Nephron progenitor cell (in vitro differentiated cells): ENCODE measurements around the gene SMCO3.

Source experiments
- DNase-seq: peaks from one replicate; pipeline ENCODE4 v3.0.0; 2021
- H3K27ac Mint-ChIP-seq: 2 replicates; pipeline ENCODE4 v1.8.0; 2021; ENCODE audit warnings: mild to moderate bottlenecking, moderate library complexity, mixed read lengths
- H3K27me3 Mint-ChIP-seq: 2 replicates; pipeline ENCODE4 v1.8.0; 2021; ENCODE audit warnings: mild to moderate bottlenecking, low read depth, mixed read lengths; ENCODE audit not compliant: poor library complexity
- H3K36me3 Mint-ChIP-seq: 2 replicates; pipeline ENCODE4 v1.8.0; 2021; ENCODE audit warnings: low read depth, mixed read lengths
- H3K4me1 Mint-ChIP-seq: 2 replicates; pipeline ENCODE4 v1.8.0; 2021; ENCODE audit warnings: mixed read lengths
- H3K4me3 Mint-ChIP-seq: 2 replicates; pipeline ENCODE4 v1.8.0; 2021; ENCODE audit warnings: mild to moderate bottlenecking, moderate library complexity, mixed read lengths
- H3K9me3 Mint-ChIP-seq: 2 replicates; pipeline ENCODE4 v1.8.0; 2021; ENCODE audit warnings: mild to moderate bottlenecking, moderate library complexity, mixed read lengths
- TF ChIP-seq, protein P1 (sequence below): fragments of 200-600 bp; sonication (generic); IDR thresholded peaks from 2 replicates; pipeline ENCODE4 v1.5.0; 2021; ENCODE audit warnings: antibody characterized with exemption

The SMCO3 gene

DNA sequence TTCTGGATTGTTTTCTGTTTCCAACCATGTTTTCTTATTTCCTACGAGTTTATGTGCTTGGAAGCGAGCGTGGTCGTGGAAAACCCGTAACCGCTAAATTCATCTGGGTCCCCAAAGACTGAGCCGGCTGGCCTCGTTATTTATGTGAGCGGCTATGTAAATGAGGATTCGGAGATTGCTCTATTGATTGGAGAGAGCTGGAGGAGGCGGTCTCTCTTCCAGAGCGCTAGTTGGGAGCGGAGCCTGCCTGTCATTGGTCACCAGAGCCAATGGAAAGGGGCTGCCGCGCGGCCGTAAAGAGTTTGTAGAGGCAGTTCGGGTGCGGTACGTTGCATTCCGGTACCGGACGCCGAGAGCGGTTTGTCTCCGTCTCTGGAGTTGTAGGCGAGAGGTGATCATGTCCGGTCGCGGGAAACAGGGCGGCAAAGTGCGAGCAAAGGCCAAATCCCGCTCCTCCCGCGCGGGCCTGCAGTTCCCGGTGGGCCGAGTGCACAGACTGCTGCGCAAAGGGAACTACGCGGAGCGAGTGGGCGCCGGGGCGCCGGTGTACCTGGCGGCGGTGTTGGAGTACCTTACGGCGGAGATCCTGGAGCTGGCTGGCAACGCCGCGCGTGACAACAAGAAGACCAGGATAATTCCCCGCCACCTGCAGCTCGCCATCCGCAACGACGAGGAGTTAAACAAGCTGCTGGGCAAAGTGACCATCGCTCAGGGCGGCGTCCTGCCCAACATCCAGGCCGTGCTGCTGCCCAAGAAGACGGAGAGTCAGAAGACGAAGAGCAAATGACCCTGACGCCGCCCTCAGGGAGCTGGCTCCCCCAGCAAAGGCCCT is 39.7 kb downstream of the SMCO3 start:
- Mint-ChIP-seq H3K4me3 (peak overlapping the region; percentile 99), H3K4me1 (peaks cover 63% of the 10 kb centered on the region), H3K27me3 (peaks cover 6% of the 10 kb centered on the region), H3K27ac (peak overlapping the region; percentile 99), H3K9me3 (peaks cover 4% of the 10 kb centered on the region), H3K36me3 (no peaks in the 10 kb centered on the region)
- TF ChIP-seq, protein P1, sequence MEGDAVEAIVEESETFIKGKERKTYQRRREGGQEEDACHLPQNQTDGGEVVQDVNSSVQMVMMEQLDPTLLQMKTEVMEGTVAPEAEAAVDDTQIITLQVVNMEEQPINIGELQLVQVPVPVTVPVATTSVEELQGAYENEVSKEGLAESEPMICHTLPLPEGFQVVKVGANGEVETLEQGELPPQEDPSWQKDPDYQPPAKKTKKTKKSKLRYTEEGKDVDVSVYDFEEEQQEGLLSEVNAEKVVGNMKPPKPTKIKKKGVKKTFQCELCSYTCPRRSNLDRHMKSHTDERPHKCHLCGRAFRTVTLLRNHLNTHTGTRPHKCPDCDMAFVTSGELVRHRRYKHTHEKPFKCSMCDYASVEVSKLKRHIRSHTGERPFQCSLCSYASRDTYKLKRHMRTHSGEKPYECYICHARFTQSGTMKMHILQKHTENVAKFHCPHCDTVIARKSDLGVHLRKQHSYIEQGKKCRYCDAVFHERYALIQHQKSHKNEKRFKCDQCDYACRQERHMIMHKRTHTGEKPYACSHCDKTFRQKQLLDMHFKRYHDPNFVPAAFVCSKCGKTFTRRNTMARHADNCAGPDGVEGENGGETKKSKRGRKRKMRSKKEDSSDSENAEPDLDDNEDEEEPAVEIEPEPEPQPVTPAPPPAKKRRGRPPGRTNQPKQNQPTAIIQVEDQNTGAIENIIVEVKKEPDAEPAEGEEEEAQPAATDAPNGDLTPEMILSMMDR: no peak
- DNase-seq: peak; percentile 88

DNA sequence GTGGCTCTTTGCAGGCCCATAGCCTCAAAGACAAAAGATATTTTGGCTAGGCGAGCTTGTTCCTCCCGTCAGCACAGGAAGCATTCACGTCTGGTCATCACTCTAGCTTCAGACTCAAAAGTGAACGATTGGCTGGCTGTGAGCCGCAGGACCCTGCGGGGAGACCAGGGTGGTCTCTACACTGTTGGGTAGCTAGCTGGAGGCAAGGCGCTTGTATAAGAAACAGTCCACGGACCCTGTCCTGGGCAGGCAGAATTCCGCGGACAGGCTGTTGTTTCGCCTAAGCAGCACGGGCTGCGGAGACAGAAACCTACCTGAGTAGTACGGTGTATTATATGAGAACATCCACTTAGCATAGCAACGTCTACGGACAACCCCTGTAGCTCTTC is 40.3 kb downstream of the SMCO3 start:
- H3K27ac Mint-ChIP-seq: peak overlapping the region; percentile 99

DNA sequence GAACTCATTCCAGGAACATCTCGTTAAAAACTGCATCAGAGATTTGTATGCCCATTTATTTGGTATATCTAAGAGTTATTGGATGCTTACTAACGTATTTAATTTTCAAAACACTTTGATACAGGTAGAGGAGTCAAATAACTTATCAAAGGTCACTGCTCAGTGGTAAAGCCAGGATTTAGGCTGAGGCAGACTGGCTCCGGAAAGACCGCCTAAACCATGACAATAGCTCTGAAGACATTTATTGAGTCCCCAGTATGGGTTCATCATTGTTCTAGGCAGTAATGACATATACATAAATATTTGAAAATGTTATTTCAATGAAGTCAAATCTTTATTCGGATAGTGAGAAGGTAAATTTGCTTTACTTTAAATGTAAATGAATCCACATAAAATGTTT is 41.0 kb downstream of the SMCO3 start:
- H3K4me1 Mint-ChIP-seq: peaks cover 69% of the 10 kb centered on the region
- peak overlapping the region; percentile 32 for H3K27ac Mint-ChIP-seq
- H3K4me3 Mint-ChIP-seq: peak overlapping the region; percentile 99
- H3K27me3 Mint-ChIP-seq: peaks cover 6% of the 10 kb centered on the region
- H3K36me3 Mint-ChIP-seq: peaks cover 1% of the 10 kb centered on the region
- H3K9me3 Mint-ChIP-seq: peaks cover 4% of the 10 kb centered on the region
- TF ChIP-seq, protein P1: no peak
- DNase-seq: no peak

More for the DNA sequence above, 40.3 kb downstream of the SMCO3 start:
- Mint-ChIP-seq H3K4me1 (peaks cover 69% of the 10 kb centered on the region), H3K9me3 (peaks cover 4% of the 10 kb centered on the region), H3K27me3 (peaks cover 6% of the 10 kb centered on the region), H3K36me3 (no peaks in the 10 kb centered on the region), H3K4me3 (peak overlapping the region; percentile 99)
- TF ChIP-seq, protein P1: no peak
- DNase-seq: peak; percentile 52

DNA sequence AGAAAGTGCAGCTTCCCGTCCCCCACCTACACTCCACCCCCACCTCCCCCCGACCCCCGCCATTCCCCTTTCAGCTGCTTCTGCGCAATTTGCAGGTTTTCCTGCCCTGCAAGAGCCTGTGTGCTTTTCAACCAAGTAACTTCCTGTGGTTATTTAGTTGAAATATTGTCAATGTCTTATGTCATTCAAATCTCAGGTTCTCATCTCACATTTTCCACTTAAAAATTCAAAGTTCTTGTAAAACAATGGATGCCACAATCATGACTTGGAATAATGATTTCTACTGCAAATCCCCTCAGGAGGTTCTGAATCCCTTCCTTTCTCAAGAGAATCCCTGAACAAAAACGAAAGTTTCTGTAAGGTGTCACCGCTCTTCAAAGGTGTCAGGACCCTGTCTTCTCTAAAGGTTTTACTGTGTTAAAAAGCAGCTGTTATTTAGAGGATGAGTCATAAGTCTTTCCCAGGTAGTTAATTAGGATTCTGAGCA is 42.3 kb downstream of the SMCO3 start:
- TF ChIP-seq, protein P1: no peak
- Mint-ChIP-seq H3K36me3 (peaks cover 14% of the 10 kb centered on the region), H3K9me3 (peaks cover 16% of the 10 kb centered on the region), H3K27ac (peak overlapping the region; percentile 94), H3K4me3 (peak overlapping the region; percentile 99), H3K4me1 (peaks cover 68% of the 10 kb centered on the region), H3K27me3 (peaks cover 6% of the 10 kb centered on the region)
- DNase-seq: peak; percentile 25

DNA sequence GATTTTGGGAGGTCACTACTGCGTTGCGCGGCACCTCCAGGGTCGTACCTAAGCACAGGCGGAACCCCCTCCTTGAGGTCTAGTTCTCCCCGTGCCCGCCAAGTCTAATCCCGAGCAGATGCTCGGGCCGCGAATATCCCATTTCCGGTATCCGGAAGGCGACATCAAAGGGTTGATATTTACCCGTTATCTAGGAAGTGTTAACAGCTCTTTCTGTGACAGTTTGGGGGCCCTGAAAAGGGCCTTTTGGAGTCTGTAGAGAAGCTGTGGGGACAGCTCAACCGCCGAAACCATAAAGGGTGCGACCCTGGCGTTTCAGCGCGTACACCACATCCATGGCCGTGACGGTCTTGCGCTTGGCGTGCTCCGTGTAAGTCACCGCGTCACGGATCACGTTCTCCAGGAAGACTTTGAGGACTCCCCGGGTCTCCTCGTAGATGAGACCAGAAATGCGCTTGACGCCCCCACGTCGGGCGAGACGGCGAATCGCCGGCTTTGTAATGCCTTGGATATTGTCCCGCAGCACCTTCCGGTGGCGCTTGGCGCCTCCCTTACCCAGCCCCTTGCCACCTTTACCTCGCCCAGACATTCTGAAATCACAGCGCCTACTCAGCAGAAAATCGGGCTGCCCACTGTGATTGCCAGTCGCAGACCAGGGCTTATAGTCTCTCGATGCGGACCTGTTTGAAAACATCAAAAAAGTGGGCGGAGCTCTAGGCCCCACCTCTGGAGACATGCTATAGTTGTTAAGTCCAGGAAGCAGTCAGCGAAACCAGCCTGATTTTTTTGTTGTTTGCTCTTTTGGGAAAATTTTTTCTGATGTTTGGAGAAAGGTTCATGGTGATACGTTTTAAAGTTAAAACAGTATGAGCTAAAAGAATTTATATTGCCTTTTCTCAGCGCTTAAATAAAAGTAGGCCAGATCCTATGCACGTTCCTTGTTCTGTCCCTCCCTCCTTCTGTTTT is 43.2 kb downstream of the SMCO3 start:
- Mint-ChIP-seq H3K9me3 (peaks cover 22% of the 10 kb centered on the region), H3K27me3 (peaks cover 6% of the 10 kb centered on the region), H3K4me3 (peak overlapping the region; percentile 99), H3K27ac (peak overlapping the region; percentile 99), H3K4me1 (peaks cover 59% of the 10 kb centered on the region), H3K36me3 (peaks cover 23% of the 10 kb centered on the region)
- TF ChIP-seq, protein P1: no peak
- DNase-seq: peak; percentile 82
